Endothelial cell (in vitro differentiated cells): Measurements from ENCODE around the gene RASAL3. TPM values are rescaled to one million over a fixed set of nuclear protein-coding genes. Genes with fewer than 3 reads are reported as not detected.
A peak's percentile ranks its signal among the peaks of the same experiment; 100 is the strongest.
"Not testable (repeated sequence)": the region's sequence is repeated elsewhere in the genome, so short reads cannot be mapped to it uniquely, and the experiment has no call there.

Source experiments
- DNase-seq: peaks from one replicate; pipeline ENCODE4 v3.0.0; 2021; ENCODE audit warnings: low spot score
- H3K27ac Mint-ChIP-seq: one replicate; pipeline ENCODE4 v1.8.0; 2021; ENCODE audit warnings: mixed read lengths, inconsistent platforms; ENCODE audit not compliant: unreplicated experiment
- H3K27me3 Mint-ChIP-seq: one replicate; pipeline ENCODE4 v1.8.0; 2021; ENCODE audit warnings: mild to moderate bottlenecking, moderate library complexity, mixed read lengths, inconsistent platforms; ENCODE audit not compliant: unreplicated experiment
- H3K36me3 Mint-ChIP-seq: one replicate; pipeline ENCODE4 v1.8.0; 2021; ENCODE audit warnings: mild to moderate bottlenecking, low read depth, mixed read lengths, inconsistent platforms; ENCODE audit not compliant: unreplicated experiment
- H3K4me1 Mint-ChIP-seq: one replicate; pipeline ENCODE4 v1.8.0; 2021; ENCODE audit warnings: mild to moderate bottlenecking, mixed read lengths, inconsistent platforms; ENCODE audit not compliant: unreplicated experiment
- H3K4me3 Mint-ChIP-seq: one replicate; pipeline ENCODE4 v1.8.0; 2021; ENCODE audit warnings: mild to moderate bottlenecking, mixed read lengths, inconsistent platforms; ENCODE audit not compliant: unreplicated experiment
- H3K9me3 Mint-ChIP-seq: one replicate; pipeline ENCODE4 v1.8.0; 2021; ENCODE audit warnings: mixed read lengths, inconsistent platforms; ENCODE audit not compliant: unreplicated experiment
- total RNA-seq: library from RNA; stranded (reverse); fragmentation: NEBNext Ultra II Directional; extraction: Animal tissue kit (Norgen Biotek cat#: 25700); gene quantifications from one replicate; pipeline ENCODE4 v1.2.1, GENCODE V29; 2021; ENCODE audit not compliant: unreplicated experiment
- TF ChIP-seq, protein P1 (sequence below): fragments of 200-600 bp; sonication (generic); IDR thresholded peaks from one replicate; pipeline ENCODE4 v1.5.0; 2021; ENCODE audit warnings: antibody characterized with exemption; ENCODE audit not compliant: unreplicated experiment

The RASAL3 gene
- total RNA-seq, 1 donor from 2014 or later: 1.5 TPM

DNA sequence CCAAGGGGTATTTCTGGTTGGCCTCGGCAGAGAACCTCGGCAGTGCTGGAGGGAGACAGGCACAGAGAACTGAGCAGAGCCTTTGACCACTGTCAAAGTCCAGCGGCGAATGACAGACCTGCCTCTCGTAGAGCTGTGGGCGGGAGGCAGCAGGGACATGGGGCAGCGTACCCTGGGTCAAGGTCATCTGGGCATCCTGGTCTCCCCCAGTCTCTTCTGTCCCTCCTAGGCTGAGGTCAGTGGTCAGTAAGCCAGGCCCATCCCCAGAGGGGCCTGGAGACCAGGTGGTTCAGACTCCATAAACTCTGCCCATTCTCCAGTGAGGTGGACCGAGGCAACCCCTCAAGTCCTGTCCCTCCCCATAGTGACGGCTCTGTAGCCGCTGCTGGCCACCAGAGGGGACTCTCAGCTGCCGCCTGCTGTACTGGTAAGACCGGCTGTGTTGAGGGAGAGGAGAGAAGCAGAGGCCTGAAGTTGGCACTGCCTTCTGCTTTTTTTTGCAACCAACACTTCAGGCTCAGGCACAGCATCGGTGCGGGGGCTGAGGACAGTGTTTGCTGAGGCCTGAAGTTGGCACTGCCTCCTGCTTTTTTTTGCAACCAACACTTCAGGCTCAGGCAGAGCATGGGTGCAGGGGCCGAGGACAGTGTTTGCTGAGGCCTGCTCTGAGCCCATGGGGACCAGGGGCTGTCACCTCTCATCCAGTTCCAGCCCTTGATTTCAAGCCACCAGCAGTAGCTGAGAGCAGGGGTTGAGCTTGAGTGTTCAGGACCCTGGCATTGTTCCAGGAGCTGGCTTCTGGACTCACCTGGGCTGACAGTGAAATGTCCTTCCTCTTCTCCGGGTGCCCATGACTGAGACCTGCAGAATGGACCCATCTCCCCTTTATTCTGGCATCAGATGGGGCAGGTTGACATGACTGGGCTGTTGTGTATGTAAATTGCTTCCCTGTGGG lies 15.3 kb upstream of the RASAL3 start, which contains the start of gene PGLYRP2:
Gene PGLYRP2 (minus strand): TSS at position 111 of the 955 bp plus-strand sequence. CDS start 130 bp downstream, outside the sequence.
- DNase-seq: no peak
- Mint-ChIP-seq H3K4me3 (no peak within 1 kb of the TSS), H3K4me1 (no peaks in the 10 kb centered on the region), H3K9me3 (peaks cover 29% of the 10 kb centered on the region), H3K27ac (no peak within 1 kb of the TSS), H3K27me3 (peaks cover 4% of the 10 kb centered on the region), H3K36me3 (peaks cover 15% of the 10 kb centered on the region)
- TF ChIP-seq, protein P1, sequence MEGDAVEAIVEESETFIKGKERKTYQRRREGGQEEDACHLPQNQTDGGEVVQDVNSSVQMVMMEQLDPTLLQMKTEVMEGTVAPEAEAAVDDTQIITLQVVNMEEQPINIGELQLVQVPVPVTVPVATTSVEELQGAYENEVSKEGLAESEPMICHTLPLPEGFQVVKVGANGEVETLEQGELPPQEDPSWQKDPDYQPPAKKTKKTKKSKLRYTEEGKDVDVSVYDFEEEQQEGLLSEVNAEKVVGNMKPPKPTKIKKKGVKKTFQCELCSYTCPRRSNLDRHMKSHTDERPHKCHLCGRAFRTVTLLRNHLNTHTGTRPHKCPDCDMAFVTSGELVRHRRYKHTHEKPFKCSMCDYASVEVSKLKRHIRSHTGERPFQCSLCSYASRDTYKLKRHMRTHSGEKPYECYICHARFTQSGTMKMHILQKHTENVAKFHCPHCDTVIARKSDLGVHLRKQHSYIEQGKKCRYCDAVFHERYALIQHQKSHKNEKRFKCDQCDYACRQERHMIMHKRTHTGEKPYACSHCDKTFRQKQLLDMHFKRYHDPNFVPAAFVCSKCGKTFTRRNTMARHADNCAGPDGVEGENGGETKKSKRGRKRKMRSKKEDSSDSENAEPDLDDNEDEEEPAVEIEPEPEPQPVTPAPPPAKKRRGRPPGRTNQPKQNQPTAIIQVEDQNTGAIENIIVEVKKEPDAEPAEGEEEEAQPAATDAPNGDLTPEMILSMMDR: no peak

DNA sequence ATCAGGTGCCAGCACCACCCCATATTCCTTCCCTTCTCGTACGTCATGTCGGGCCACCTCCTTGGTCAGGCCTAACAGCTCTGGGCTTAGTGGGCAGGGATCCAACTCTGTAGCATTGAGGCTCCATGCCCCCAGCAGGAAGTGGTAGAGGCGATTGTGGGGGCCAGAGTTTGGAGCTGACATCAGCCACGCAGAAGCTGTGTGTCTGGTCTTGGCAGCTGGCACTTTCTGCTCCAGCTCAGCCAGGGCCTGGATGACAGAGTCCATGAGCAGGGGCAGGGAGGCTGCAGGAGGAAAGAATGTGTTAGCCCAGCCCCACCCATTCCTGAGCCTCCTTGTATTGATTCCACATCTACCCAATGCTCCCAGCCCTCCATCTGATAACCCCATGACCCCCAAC lies 12.0 kb upstream of the RASAL3 start:
- Mint-ChIP-seq H3K27ac (no peak overlapping the region), H3K4me3 (no peak overlapping the region), H3K4me1 (no peaks in the 10 kb centered on the region)

DNA sequence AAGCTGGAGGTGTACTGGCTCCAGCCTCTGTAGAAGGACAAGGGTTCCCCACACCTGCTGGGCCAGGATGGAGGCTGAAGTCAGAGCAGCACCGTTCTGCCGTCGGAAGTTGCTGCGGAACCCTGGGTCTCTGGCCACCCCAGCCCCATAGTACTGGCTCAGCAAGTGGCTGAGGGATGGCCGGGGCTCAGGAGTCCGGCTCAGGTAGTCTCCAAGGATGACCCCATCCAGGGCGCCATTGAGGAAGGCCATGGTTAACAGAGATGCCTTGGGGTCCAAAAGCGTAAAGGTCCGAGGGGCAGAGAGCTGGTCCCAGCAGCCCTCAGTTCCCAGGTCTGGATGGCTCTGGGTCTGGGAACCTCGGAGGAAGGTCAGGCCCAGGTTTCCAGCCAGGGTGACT lies 11.3 kb upstream of the RASAL3 start:
- Mint-ChIP-seq H3K4me1 (no peaks in the 10 kb centered on the region), H3K4me3 (no peak overlapping the region), H3K27ac (no peak overlapping the region), H3K9me3 (peaks cover 15% of the 10 kb centered on the region), H3K36me3 (peaks cover 12% of the 10 kb centered on the region), H3K27me3 (peaks cover 2% of the 10 kb centered on the region)
- DNase-seq: no peak
- TF ChIP-seq, protein P1: no peak

More for the DNA sequence above, 12.0 kb upstream of the RASAL3 start:
- H3K9me3 Mint-ChIP-seq: peaks cover 15% of the 10 kb centered on the region
- TF ChIP-seq, protein P1: no peak
- H3K36me3 Mint-ChIP-seq: peaks cover 12% of the 10 kb centered on the region
- DNase-seq: no peak
- peaks cover 2% of the 10 kb centered on the region for H3K27me3 Mint-ChIP-seq

DNA sequence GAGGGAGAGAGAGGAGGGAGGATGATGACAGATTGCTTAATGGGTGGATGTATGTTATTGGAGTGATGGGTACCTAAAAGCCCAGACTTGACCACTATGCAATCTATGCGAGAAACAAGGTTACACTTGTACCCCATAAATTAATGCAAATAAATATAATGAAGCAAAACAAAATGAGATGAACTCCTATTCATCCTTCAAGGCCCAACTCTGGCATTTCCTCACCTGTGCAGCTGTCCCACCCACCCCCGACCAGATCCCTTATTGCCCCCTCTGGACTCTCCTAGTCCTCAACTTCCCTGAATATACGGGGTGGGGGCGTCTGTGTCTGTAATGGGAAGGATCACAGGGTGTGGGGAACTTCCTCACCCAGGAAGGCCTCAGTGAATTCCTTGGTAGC lies 10.8 kb upstream of the RASAL3 start:
- peaks cover 15% of the 10 kb centered on the region for H3K9me3 Mint-ChIP-seq
- peak overlapping the region; percentile 3 for H3K4me3 Mint-ChIP-seq
- no peak overlapping the region for H3K27ac Mint-ChIP-seq
- TF ChIP-seq, protein P1: no peak
- H3K4me1 Mint-ChIP-seq: no peaks in the 10 kb centered on the region
- no peak for DNase-seq
- H3K27me3 Mint-ChIP-seq: peaks cover 3% of the 10 kb centered on the region
- H3K36me3 Mint-ChIP-seq: peaks cover 12% of the 10 kb centered on the region

DNA sequence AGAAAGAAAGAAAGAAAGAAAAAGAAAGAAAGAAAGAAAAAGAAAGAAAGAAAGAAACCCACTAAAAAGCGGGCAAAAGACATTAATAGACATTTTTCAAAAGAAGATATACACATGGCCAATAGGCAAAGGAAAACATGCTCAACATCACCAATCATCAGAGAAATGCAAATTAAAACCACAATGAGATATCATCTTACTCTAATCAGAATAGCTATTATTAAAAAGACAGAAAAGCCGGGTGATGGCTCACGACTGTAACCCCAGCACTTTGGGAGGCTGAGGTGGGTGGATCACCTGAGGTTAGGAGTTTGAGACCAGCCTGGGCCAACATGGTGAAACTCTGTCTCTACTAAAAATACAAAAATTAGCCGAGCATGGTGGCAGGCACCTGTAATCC lies 9.5 kb upstream of the RASAL3 start:
- Mint-ChIP-seq H3K27me3 (peaks cover 11% of the 10 kb centered on the region), H3K9me3 (peaks cover 18% of the 10 kb centered on the region), H3K36me3 (peaks cover 12% of the 10 kb centered on the region)
- H3K4me1 Mint-ChIP-seq, H3K4me3 Mint-ChIP-seq, H3K27ac Mint-ChIP-seq, DNase-seq: not testable (repeated sequence)
